Measurements from ENCODE around the gene PRICKLE2. TPM values are rescaled to one million over a fixed set of nuclear protein-coding genes. Genes with fewer than 3 reads are reported as not detected.

The PRICKLE2 gene
- total RNA-seq, 4 donors from 2014 or later, result 54.3 to 98.6 (median 62.5) TPM

DNA sequence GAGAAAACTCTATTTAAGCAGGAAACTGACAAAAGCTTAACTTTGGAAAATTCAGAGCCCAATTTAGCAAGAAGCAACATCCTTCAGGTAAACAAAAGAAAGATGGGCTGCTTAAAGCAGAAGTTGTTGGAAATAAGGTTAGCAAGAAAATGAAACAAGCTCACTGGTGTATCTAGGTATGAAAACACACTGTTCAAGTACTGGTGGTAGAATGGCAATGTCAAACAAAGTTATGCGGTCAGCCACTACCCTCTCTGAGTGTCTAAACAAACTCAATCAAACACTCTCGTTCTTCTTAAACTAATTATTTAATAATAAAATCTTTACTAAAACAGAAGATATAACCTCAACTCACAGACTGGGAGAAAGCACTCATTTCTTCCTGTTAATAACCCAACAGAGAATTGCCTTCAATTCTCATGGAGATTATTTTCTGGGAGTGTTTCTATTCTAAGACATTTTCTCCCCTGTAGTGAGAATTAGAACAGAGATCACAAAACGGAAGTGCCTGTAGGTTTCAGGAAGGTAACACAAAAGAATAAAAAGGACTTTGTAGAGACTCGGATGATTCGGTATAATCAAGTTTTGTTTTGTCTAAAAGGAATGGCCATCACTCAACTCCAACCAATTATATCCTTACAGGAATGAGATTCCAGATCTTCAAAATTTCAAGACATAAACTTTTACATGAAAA, 28.9 kb downstream of the PRICKLE2 start:
- TF ChIP-seq, protein P1, sequence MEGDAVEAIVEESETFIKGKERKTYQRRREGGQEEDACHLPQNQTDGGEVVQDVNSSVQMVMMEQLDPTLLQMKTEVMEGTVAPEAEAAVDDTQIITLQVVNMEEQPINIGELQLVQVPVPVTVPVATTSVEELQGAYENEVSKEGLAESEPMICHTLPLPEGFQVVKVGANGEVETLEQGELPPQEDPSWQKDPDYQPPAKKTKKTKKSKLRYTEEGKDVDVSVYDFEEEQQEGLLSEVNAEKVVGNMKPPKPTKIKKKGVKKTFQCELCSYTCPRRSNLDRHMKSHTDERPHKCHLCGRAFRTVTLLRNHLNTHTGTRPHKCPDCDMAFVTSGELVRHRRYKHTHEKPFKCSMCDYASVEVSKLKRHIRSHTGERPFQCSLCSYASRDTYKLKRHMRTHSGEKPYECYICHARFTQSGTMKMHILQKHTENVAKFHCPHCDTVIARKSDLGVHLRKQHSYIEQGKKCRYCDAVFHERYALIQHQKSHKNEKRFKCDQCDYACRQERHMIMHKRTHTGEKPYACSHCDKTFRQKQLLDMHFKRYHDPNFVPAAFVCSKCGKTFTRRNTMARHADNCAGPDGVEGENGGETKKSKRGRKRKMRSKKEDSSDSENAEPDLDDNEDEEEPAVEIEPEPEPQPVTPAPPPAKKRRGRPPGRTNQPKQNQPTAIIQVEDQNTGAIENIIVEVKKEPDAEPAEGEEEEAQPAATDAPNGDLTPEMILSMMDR (IDR thresholded peaks at IDR 0.05; ENCODE audit: low read depth), result no peak

DNA sequence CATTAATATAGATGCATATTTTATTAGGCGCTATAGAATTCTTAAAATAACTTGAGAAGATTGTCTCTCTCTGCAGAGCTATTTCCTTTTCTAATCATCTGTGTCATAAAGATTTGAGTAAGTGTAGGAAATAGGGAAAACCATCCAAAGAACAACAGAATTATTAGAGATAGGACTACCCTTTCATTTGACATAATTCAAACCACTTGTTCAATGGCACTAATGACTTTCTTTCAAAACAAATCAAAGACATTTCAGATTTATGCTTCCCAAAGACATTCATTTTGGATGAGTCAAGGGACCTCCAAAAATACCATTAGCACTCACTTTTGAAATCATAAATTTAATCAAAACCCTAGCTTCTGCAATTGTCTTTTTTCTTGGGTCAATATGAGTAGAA, 29.5 kb downstream of the PRICKLE2 start:
- TF ChIP-seq, protein P1 (IDR thresholded peaks at IDR 0.05; ENCODE audit: low read depth), result no peak

DNA sequence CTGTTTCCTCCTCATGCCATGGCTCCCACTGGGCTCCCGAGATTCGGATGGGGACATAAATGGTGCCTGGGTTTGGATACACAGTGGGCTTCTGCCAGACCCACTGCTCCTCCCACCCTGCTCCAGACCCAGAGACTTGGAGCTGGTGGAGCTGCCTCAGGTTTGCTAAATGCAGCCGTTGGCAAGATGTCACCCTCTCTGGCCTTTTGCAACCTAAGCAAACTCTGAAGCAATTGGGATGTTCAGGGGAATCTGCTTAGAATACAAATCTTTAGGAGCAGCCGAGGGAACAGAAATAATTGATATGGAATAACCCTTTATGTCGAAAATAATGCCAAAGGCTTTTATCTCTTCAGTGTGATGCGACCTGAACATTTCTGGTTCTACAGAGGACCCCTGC, 33.4 kb downstream of the PRICKLE2 start:
- TF ChIP-seq, protein P1 (IDR thresholded peaks at IDR 0.05; ENCODE audit: low read depth), result no peak

DNA sequence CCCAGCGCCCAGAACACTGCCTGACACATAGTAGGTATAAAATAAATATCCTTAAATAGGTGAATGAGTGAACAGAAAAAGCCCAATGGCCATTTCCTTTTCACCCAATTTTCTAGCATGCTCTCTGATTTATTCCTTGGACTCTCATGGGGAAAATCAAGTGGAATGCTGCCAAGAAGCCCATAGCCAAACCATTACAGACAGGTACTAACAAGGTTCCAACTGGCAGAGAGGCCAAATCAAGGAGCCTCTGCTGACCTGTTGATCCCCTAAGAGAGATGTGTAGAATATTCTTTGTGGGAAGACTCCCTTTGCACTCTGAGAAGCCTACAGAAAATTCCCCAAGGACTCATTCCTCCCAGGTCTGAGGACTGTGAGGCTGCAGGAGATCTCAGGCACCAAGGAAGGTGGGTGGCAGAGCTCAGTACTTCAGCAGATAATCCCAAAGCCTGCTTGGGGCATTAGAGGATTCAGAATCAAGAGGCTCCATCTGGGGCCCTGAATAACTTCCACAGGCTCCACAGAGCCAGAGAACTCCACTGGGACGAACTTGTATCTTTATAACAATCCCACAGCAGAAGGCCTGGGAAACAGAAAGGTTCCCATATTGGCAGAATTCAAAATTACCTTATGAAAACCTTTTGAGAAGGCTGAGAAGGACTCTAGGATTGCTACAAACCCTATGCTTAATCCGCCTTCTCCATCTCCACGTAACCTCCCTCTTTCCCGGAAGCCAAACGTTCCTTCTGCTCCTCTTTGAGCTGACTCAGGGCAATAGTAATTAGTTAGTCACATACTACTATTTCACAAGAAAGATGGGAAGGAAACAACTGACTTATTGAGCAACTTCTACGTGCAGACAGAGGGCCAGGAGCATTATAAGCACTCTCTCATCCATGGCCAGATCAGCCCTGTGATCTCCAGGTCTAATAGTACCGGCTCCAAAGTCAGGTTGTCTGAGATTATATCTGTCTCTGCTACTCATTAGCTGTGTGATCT, 34.5 kb downstream of the PRICKLE2 start:
- TF ChIP-seq, protein P1 (IDR thresholded peaks at IDR 0.05; ENCODE audit: low read depth), result no peak

DNA sequence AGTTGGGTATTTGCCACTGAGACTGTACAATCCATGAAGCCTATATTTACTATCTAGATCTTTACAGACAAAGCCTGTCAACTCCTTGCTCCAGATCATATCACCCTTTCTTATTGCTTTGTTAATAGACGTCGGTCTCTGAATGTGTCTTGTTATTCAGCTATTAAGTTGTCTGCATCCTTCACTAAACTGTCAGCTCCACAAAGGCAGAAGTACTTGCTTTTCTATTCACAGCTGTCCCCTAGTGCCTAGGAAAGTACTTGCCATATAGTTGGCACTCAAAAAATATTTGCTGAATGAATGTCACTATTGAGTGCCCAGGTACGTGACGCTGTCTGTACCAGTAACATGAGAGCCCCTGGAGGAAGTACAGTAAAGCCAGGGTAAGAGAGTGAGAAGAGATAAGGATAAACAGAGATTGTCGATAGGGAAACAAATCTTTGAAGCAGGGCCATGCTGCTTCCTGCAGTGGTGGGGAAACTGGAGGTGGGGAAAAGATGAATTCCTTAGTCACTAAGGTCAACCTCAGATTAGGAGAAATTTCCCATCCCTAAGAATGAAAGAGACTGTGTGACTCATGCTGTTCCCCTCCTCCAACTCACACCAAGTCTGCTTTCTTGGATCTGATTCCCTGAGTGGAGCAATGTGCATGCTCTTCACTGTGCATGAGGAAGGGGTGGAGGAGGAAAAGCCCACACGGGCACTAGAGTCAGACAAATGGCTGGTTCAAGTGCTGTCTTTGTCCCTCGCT, 36.3 kb downstream of the PRICKLE2 start:
- TF ChIP-seq, protein P1 (IDR thresholded peaks at IDR 0.05; ENCODE audit: low read depth), result no peak

DNA sequence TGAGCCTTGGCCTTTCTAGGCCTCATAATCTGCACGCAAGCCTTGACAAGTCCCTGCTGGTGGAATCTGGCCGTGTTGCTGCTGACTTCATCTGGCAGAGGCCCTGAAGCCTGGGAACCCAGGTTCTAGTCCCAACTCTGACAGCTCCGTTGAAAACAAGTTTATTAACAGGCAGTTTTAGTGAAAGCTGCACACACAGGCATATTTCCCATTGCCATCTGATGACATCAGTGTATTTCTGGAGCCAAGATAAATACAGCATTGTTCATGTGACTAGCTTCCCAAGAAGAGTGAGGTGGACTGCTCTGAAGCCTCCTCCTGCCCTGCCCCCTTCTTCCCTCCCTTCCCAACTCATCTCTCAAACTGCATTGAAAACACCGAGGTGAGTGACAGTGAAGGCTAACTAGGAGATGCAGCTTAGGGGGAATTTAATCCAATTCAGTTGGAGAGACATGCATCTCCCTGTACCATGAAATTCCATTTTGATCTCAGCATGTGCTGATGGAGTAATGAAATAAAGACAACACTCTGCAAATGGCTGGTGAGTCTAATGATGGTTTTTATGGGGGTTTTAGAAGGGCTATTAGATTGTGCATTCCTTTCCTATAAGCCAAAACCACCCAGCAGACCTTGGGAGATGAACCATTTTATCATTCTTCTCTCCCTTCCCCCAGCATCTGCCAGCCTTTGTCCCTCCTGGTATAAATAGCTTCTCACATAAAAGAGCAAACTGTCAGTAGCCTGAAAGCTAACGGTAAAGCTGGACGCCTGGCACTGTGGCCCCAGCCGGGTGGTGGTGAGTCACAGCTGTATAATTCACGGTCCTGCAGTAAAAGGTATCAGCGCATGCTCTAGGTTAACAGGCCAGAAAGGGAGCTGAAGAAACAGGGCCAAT, 38.0 kb downstream of the PRICKLE2 start:
- TF ChIP-seq, protein P1 (IDR thresholded peaks at IDR 0.05; ENCODE audit: low read depth), result no peak

All from subcutaneous adipose tissue (tissue), 4 donors.